Muscle of leg (tissue), 16 donors: ENCODE results near the gene CSK. TPM values are rescaled to one million over a fixed set of nuclear protein-coding genes. Genes with fewer than 3 reads are reported as not detected.
"Not testable (repeated sequence)": the region's sequence is repeated elsewhere in the genome, so short reads cannot be mapped to it uniquely, and the experiment has no call there.

Source experiments
- DNase-seq: peaks from one replicate; pipeline ENCODE4 v3.0.0; 2013
- H3K27ac ChIP-seq: one replicate; pipeline ENCODE4 v1.5.1; 2013; ENCODE audit warnings: mild to moderate bottlenecking, low read length, control low read depth
- H3K27me3 ChIP-seq: one replicate; pipeline ENCODE4 v1.6.1; 2013; ENCODE audit warnings: low read length; ENCODE audit not compliant: control insufficient read depth, insufficient read depth
- H3K36me3 ChIP-seq: one replicate; pipeline ENCODE4 v1.6.1; 2013; ENCODE audit warnings: low read length; ENCODE audit not compliant: control insufficient read depth, insufficient read depth
- H3K4me1 ChIP-seq: one replicate; pipeline ENCODE4 v1.6.1; 2013; ENCODE audit warnings: low read length; ENCODE audit not compliant: control insufficient read depth, insufficient read depth
- H3K4me3 ChIP-seq: one replicate; pipeline ENCODE4 v1.5.1; 2013; ENCODE audit warnings: low read length, control low read depth
- H3K9me3 ChIP-seq: replicated peaks from 2 replicates; pipeline ENCODE4 v1.6.1; 2013; ENCODE audit warnings: low read depth, low read length; ENCODE audit not compliant: control insufficient read depth
- WGBS: methylation state at CpG from one replicate; pipeline ENCODE4 v1.1.5; 2013; ENCODE audit warnings: missing lambda C conversion rate; ENCODE audit not compliant: insufficient coverage; 5-methylcytosine and 5-hydroxymethylcytosine counted together
- long read RNA-seq, 11 donors: transcript quantifications; one replicate each; lab custom pipeline, GENCODE V29; 2026
- polyA plus RNA-seq, 8 donors: library from polyadenylated mRNA; unstranded; fragments of 120-200 nt; gene quantifications; one replicate each; pipeline versions ENCODE4 v1.2.1 to v1.2.3, GENCODE V29; 2013; ENCODE audit warnings: inconsistent platforms in 1 of 8, low replicate concordance in 1 of 8; ENCODE audit not compliant: insufficient read length in 8 of 8, insufficient read depth in 1 of 8
- total RNA-seq: library from RNA; stranded (reverse); fragments of 120-200 nt; gene quantifications from one replicate; pipeline ENCODE4 v1.2.4, GENCODE V29; 2013

Gene CSK
- total RNA-seq, result 13.5 TPM
- 10 to 100 TPM; 33.2 to 47.0 (median 36.3) TPM for polyA plus RNA-seq
- long read RNA-seq, donor 1, partial matches to known transcripts, result 0 of 4 reads
- long read RNA-seq, donor 1, other reads (novel, unspliced or antisense), result 0 of 4 reads
- long read RNA-seq, donor 2, result 0 reads
- long read RNA-seq, donor 3, transcript CSK-201 (13 exons, 2,767 nt), result major isoform, 9 of 9 reads
- long read RNA-seq, donor 3, partial matches to known transcripts, result 0 of 9 reads
- long read RNA-seq, donor 3, other reads (novel, unspliced or antisense), result 0 of 9 reads
- long read RNA-seq, donor 4, transcript CSK-201 (13 exons, 2,767 nt), result major isoform, 5 of 6 reads
- long read RNA-seq, donor 4, partial matches to known transcripts, result 0 of 6 reads
- long read RNA-seq, donor 4, other reads (novel, unspliced or antisense), result 0 of 6 reads
- long read RNA-seq, donor 5, transcript CSK-201 (13 exons, 2,767 nt), result major isoform, 20 of 31 reads
- long read RNA-seq, donor 5, partial matches to known transcripts, result 9 of 31 reads
- long read RNA-seq, donor 5, other reads (novel, unspliced or antisense), result 0 of 31 reads
- long read RNA-seq, donor 6, transcript CSK-201 (13 exons, 2,767 nt), result major isoform, 8 of 9 reads
- long read RNA-seq, donor 6, partial matches to known transcripts, result 0 of 9 reads
- long read RNA-seq, donor 6, other reads (novel, unspliced or antisense), result 0 of 9 reads
- long read RNA-seq, donor 7, transcript CSK-201 (13 exons, 2,767 nt), result major isoform, 9 of 17 reads
- long read RNA-seq, donor 7, partial matches to known transcripts, result 7 of 17 reads
- long read RNA-seq, donor 7, other reads (novel, unspliced or antisense), result 0 of 17 reads
- long read RNA-seq, donor 8, partial matches to known transcripts, result 0 of 4 reads
- long read RNA-seq, donor 8, other reads (novel, unspliced or antisense), result 0 of 4 reads
- long read RNA-seq, donor 9, partial matches to known transcripts, result 0 of 3 reads
- long read RNA-seq, donor 9, other reads (novel, unspliced or antisense), result 0 of 3 reads
- long read RNA-seq, donor 10, partial matches to known transcripts, result 0 of 3 reads
- long read RNA-seq, donor 10, other reads (novel, unspliced or antisense), result 0 of 3 reads
- long read RNA-seq, donor 11, transcript CSK-201 (13 exons, 2,767 nt), result major isoform, 5 of 12 reads
- long read RNA-seq, donor 11, partial matches to known transcripts, result 6 of 12 reads
- long read RNA-seq, donor 11, other reads (novel, unspliced or antisense), result 0 of 12 reads

DNA sequence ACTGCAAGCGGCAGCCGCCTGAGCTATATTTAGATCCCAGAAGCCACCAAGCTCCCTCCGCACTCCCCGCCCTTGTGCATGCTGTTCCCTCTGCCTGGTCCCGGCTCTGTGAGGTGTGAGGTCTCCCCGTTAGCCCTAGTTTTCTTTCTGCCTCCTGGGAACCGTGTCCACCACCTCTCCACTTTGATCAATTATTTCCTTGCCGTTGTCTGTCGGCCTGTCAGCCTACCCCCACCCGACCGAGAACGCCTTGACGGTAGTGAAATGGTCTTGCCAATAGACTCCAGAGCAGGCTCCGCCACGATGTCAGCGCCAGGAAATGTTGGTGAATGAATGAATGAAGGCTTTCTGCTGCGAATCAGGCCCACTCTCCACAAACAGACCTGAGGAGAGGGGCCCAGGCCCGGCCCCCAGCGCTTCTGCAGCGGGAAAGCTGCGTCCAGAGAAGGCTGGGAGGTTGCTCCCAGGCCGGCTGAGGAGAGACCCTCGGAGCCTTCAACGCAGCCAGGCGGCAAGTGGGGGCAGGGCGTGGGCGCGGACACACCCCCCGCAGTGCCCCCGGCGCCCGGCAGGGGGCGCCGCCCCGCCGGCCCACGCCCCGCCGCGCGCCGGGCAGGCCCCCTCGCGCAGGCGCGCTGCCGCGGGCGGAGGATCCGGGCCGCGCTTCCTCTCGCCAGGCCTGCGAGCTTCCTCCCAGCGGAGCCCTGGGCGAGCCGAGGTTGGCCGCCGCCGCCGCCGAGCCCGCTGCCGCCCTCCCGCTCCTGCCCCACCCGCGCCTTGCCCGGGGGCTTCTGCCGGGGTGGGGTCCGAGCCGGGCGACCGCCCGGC, at the start of gene CSK:
Gene CSK, plus strand, starts transcription at position 650 of the 828 bp plus-strand sequence. CDS start 16,218 bp downstream, outside the sequence.
- H3K27ac ChIP-seq, result peak within 1 kb of the TSS; percentile 64
- H3K36me3 ChIP-seq, result peaks cover 17% of the 10 kb centered on the region
- H3K27me3 ChIP-seq, result peaks cover 3% of the 10 kb centered on the region
- DNase-seq, result peak; percentile 90
- H3K9me3 ChIP-seq, result no peaks in the 10 kb centered on the region
- H3K4me3 ChIP-seq, result peak within 1 kb of the TSS; percentile 77
- WGBS, result under 1% methylated on average over 65 of the region's 74 CpGs
- peaks cover 73% of the 10 kb centered on the region for H3K4me1 ChIP-seq

DNA sequence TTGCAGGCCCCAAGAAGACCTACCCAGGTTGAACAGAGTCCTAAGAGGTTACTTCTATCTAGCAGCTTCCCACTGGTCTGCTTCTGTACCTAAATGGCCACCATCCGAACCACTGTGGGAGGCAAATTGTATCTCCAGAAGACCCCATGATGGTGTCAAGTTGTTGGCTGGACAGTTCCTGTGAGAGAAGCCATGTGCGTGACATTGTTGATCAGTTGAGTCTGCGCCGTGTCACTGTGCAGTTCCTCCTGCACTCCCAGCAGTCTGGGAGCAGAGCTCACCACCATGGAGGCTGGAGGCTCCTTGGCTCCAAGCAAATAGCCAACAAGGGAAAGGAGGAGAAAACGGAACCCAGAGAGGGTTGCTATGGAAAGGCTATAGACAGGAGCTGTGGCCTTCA, 49.0 kb upstream of the CSK start:
- Histone ChIP-seq H3K27me3 (peaks cover 30% of the 10 kb centered on the region), H3K9me3 (no peaks in the 10 kb centered on the region), H3K36me3 (no peaks in the 10 kb centered on the region), H3K4me1 (no peaks in the 10 kb centered on the region), H3K4me3 (no peak overlapping the region), H3K27ac (no peak overlapping the region)
- no peak for DNase-seq
- 91% methylated on average over 4 of the region's 5 CpGs for WGBS

DNA sequence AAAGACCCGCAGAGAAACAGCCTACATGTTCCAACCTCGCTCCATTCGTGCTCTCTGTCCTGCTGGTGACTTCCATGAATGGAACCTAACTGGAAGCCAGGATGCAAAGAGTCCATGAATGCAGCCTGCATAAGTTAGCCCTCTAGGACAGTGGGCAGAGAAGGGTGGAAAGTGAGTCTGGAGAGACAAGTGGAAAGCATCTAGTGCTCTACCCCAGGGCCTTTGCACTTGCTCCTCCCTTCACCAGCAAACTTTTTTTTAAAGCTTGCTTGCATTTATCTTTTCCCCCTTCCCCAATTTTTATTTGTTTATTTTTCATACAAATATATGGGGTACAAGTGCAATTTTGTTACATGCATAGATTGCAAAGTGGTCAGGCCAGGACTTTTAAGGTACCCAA, 48.6 kb upstream of the CSK start:
- H3K27ac ChIP-seq, result no peak overlapping the region
- DNase-seq, result no peak
- no peaks in the 10 kb centered on the region for H3K9me3 ChIP-seq
- 100% methylated on average over 3 of the region's 3 CpGs for WGBS
- no peaks in the 10 kb centered on the region for H3K4me1 ChIP-seq
- H3K36me3 ChIP-seq, result no peaks in the 10 kb centered on the region
- no peak overlapping the region for H3K4me3 ChIP-seq
- H3K27me3 ChIP-seq, result peaks cover 28% of the 10 kb centered on the region

DNA sequence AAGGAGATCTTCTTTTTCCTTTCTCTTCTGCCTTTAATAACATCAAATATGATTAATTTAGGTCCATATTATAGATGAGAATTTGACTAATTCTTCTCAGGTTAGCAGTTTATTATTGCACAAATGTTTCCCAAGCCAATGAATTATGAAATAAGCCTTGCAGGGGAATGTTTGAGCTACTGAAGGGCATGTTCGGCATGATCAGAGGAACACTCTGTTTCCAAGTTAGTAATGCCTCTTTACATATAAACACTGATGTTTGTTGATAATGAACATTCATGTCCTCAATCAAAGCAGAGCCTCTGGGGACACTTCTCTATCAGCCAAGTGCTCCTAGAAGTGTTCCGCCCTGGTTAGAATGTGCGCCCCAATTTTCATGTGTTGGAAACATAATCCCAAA, 46.6 kb upstream of the CSK start:
- WGBS, result 80% methylated on average over 1 of the region's 3 CpGs
- Histone ChIP-seq H3K4me1 (no peaks in the 10 kb centered on the region), H3K36me3 (no peaks in the 10 kb centered on the region), H3K4me3 (no peak overlapping the region), H3K9me3 (no peaks in the 10 kb centered on the region), H3K27ac (no peak overlapping the region), H3K27me3 (peaks cover 26% of the 10 kb centered on the region)
- DNase-seq, result no peak

DNA sequence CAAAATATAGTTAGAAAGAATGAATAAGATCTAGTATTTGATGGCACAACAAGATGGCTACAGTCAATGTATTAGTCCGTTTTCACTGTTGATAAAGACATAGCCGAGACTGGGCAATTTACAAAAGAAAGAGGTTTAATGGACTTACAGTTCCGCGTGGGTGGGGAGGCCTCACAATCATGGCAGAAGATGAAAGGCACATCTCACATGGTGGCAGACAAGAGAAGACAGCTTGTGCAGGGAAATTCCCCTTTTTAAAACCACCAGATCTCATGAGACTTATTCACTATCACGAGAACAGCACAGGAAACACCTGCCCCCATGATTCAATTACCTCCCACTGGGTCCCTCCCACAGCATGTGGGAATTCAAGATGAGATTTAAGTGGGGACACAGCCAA, 43.6 kb upstream of the CSK start:
- H3K27me3 ChIP-seq, result peaks cover 12% of the 10 kb centered on the region
- not testable (repeated sequence) for DNase-seq, H3K4me1 ChIP-seq, H3K36me3 ChIP-seq, H3K9me3 ChIP-seq, H3K4me3 ChIP-seq, H3K27ac ChIP-seq
- 73% methylated on average over 4 of the region's 5 CpGs for WGBS

DNA sequence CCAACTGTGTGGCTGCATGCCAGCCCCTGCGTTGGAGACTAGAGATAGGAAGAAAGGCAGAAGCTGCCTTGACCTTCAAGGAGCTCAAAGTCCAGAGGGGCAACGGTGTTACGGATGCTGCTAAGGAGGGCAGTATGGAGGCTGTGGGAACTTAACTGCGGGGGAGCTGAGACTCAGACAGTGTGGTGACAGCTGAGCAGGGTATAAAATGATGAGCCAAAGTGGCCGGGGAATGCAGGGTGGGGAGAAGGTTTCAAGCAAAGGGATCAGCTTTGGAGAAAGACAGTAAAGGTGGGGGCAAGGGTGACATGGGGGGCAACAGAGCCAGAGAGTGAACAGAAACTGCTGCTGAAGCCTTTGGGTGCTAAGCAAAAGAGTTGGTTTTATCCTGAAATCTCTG, 39.5 kb upstream of the CSK start:
- peaks cover 4% of the 10 kb centered on the region for H3K9me3 ChIP-seq
- H3K4me3 ChIP-seq, result no peak overlapping the region
- H3K4me1 ChIP-seq, result no peaks in the 10 kb centered on the region
- DNase-seq, result no peak
- H3K36me3 ChIP-seq, result no peaks in the 10 kb centered on the region
- H3K27ac ChIP-seq, result no peak overlapping the region
- 80% methylated on average over 5 of the region's 5 CpGs for WGBS
- peaks cover 2% of the 10 kb centered on the region for H3K27me3 ChIP-seq

DNA sequence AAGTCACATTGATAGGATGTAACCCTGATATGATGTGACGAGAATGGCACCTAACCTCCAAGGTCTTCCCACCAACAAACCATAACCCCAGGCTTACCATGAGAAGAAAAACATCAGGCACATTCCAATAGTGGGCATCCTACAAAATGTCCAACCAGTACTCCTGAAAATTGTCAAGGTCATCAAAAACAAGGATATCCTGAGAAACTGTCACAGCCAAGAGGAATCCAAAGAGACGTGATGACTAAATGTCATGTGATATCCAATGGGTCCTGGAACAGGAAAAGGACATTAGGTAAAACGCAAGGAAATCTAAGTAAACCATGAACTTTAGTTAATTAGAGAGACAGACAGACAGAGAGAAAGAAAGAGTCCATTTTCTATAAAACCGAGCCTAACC, 35.5 kb upstream of the CSK start:
- H3K36me3 ChIP-seq, result no peaks in the 10 kb centered on the region
- WGBS, result 80% methylated on average over 2 of the region's 4 CpGs
- H3K4me1 ChIP-seq, result no peaks in the 10 kb centered on the region
- peaks cover 2% of the 10 kb centered on the region for H3K27me3 ChIP-seq
- no peak overlapping the region for H3K27ac ChIP-seq
- peaks cover 4% of the 10 kb centered on the region for H3K9me3 ChIP-seq
- H3K4me3 ChIP-seq, result no peak overlapping the region
- no peak for DNase-seq

DNA sequence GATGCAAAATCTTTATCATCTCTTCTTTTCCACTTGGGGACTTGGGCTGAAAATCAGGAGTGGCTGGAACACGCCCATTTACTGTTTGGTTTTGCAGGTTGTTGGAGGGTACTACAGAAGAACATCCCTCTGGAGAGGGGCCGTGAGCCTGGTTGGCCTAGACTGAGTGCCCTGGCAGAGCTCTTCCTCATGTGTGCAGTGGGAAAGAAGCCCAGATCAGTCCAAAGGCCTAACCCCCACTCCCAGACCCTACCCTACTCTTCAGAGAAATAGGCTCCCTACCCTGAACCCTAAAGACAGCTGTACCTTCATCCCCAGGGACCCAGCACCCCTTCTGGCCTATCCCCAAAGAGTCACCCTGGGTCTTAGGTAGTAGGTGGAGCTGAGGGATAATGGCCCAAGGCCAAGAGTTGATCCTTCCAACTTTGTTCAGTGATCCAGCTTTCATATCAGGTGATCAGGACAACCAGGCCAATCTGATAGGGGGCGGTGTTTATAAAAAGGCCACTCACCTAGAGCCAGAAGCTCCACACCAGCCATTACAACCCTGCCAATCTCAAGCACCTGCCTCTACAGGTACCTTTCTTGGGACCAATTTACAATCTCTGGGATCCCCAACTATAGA, 33.4 kb upstream of the CSK start, which contains the start of gene CYP1A2:
Gene CYP1A2, plus strand, starts transcription at position 524 of the 625 bp plus-strand sequence. CDS start 894 bp downstream, outside the sequence.
- Histone ChIP-seq H3K4me1 (no peaks in the 10 kb centered on the region), H3K27me3 (peaks cover 7% of the 10 kb centered on the region), H3K4me3 (no peak within 1 kb of the TSS), H3K9me3 (no peaks in the 10 kb centered on the region), H3K27ac (no peak within 1 kb of the TSS), H3K36me3 (no peaks in the 10 kb centered on the region)
- no peak for DNase-seq
- no CpG with 5 or more reads among the region's 3 CpGs for WGBS

DNA sequence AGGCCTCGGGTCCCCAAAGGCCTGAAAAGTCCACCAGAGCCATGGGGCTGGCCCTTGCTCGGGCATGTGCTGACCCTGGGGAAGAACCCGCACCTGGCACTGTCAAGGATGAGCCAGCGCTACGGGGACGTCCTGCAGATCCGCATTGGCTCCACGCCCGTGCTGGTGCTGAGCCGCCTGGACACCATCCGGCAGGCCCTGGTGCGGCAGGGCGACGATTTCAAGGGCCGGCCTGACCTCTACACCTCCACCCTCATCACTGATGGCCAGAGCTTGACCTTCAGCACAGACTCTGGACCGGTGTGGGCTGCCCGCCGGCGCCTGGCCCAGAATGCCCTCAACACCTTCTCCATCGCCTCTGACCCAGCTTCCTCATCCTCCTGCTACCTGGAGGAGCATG, 32.0 kb upstream of the CSK start:
- 89% methylated on average over 19 of the region's 20 CpGs for WGBS

More for the DNA sequence above, 32.0 kb upstream of the CSK start:
- Histone ChIP-seq H3K9me3 (no peaks in the 10 kb centered on the region), H3K4me1 (no peaks in the 10 kb centered on the region), H3K4me3 (no peak overlapping the region), H3K27me3 (peaks cover 9% of the 10 kb centered on the region), H3K27ac (no peak overlapping the region), H3K36me3 (no peaks in the 10 kb centered on the region)
- DNase-seq, result no peak
